NCI-H82 treated with DMSO at 0.1 percent for 48 hours (cell line): Measurements from ENCODE around the gene TMEM174.

Experiments
- DNase-seq: peaks from one replicate; lab custom pipeline; 2025; ENCODE audit not compliant: unreplicated experiment; lab: John Stamatoyannopoulos, UW

TMEM174 gene

GRCh38 chr5:73153513-73153912 lies 19.5 kb upstream of the TMEM174 start:
- DNase-seq: no peak

GRCh38 chr5:73154208-73155006 lies 18.6 kb upstream of the TMEM174 start:
- DNase-seq: no peak

- no peak for DNase-seq
Observed at GRCh38 chr5:73155271-73156222, 17.4 kb upstream of the TMEM174 start.

GRCh38 chr5:73157414-73158303 lies 15.3 kb upstream of the TMEM174 start:
- DNase-seq: no peak

- DNase-seq: no peak
Observed at GRCh38 chr5:73158313-73158712, 14.7 kb upstream of the TMEM174 start.

GRCh38 chr5:73160239-73160671 lies 12.7 kb upstream of the TMEM174 start:
- DNase-seq: no peak

- no peak for DNase-seq
Observed at GRCh38 chr5:73170522-73170921, 2.5 kb upstream of the TMEM174 start.

- no peak for DNase-seq
Observed at GRCh38 chr5:73171495-73171894, 1.5 kb upstream of the TMEM174 start.

- DNase-seq: peak; percentile 38
Observed at GRCh38 chr5:73174100-73174815, 1.3 kb downstream of the TMEM174 start.

- DNase-seq: peak; percentile 11
Observed at GRCh38 chr5:73176250-73176649, 3.3 kb downstream of the TMEM174 start.

GRCh38 chr5:73178265-73178664 lies 5.3 kb downstream of the TMEM174 start:
- no peak for DNase-seq

- DNase-seq: no peak
Observed at GRCh38 chr5:73179730-73180129, 6.7 kb downstream of the TMEM174 start.

GRCh38 chr5:73180566-73180965 lies 7.6 kb downstream of the TMEM174 start:
- no peak for DNase-seq

- no peak for DNase-seq
Observed at GRCh38 chr5:73182307-73182706, 9.3 kb downstream of the TMEM174 start.

- DNase-seq: no peak
Observed at GRCh38 chr5:73183000-73183399, 10.0 kb downstream of the TMEM174 start.

- no peak for DNase-seq
Observed at GRCh38 chr5:73183481-73183891, 10.5 kb downstream of the TMEM174 start.

GRCh38 chr5:73186976-73187375 lies 14.0 kb downstream of the TMEM174 start:
- no peak for DNase-seq

- DNase-seq: peak; percentile 57
Observed at GRCh38 chr5:73188764-73189531, 16.0 kb downstream of the TMEM174 start.

GRCh38 chr5:73189871-73190376 lies 16.9 kb downstream of the TMEM174 start:
- peak; percentile 41 for DNase-seq
